NCI-H1694 (cell line): Measurements from ENCODE around the gene SAP130.

Experiments used
- DNase-seq: peaks from one replicate; lab custom pipeline; 2025; lab: John Stamatoyannopoulos, UW

Gene SAP130

GRCh38 chr2:128027801-128028667 is at the start of gene SAP130:
SAP130 (minus strand) TSS chr2:128028059; CDS start chr2:128026292, 1,767 bp downstream.
- peak; percentile 73 for DNase-seq

GRCh38 chr2:128076461-128077106 is 48.7 kb upstream of the SAP130 start:
- DNase-seq: no peak

DNA sequence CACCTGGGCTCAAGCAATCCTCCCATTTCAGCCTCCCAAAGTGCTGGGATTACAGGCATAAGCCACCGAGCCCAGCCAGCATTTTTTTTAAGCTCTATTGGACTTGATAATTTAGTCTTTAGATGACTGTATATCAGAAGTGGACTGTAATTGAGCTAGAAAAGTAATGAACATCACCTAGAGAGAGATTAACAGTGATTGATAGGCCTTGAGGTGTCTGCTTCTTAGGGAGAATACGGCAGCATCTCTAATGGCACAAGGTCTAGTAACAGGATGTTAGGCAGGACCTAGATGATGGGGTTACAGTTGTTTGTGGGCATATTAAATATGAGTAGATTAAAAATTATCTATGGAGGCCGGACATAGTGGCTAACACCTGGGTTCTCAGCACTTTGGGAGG is 45.4 kb upstream of the SAP130 start:
- DNase-seq: no peak

DNA sequence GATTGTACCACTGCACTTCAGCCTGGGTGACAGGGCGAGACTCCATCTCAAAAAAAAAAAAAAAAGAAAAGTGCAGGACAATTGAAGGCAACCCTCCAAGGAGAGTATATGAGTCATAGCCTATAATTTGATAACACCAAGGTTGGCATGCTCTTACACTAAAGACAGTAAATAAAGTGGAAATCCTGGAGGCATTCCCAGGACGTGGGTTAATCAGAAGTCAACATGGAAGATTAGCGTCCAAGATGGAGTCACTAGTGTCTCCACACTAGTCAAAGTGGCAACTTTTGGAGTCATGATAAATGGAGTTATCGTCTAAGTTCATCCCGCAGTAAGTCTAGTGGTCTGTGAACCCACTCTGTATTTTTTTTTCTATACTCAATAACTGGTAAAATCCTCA is 41.9 kb upstream of the SAP130 start:
- DNase-seq: no peak

DNA sequence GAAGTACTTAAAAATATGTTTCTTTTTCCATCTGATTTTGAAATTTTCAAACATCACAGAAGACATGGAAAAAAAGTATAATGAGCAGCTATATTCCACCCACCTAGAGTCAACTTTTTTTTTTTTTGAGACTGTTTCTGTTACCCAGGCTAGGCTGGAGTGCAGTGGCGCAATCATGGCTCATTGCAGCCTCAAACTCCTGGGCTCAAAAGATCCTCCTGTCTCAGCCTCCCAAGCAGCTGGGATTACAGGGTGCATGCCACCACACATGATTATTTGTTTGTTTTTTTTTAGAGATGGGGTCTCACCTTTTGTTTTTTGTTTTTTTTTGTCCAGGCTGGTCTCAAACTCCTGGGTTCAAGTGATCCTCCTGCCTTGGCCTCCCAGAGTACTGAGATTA is 36.5 kb upstream of the SAP130 start:
- DNase-seq: no peak

- no peak for DNase-seq
Measured at GRCh38 chr2:128062571-128062970, 34.7 kb upstream of the SAP130 start.

DNA sequence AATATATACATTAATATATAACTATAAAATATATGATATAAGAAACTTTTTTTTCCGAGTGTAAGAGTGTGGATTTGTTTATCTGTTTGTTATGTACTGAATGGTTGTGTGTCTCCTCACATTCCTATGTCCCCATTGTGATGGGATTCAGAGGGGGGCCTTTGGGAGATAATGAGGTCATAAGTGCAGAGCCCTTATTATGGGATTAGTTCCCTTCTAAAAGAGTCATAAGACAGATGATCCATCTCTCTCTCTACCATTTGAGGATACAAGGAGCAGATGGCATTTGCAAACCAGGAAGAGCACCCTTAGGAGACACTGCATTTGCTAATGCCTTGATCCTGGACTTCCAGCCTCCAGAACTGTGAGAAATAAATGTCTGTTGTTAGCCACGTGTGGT is 30.3 kb upstream of the SAP130 start:
- no peak for DNase-seq

DNA sequence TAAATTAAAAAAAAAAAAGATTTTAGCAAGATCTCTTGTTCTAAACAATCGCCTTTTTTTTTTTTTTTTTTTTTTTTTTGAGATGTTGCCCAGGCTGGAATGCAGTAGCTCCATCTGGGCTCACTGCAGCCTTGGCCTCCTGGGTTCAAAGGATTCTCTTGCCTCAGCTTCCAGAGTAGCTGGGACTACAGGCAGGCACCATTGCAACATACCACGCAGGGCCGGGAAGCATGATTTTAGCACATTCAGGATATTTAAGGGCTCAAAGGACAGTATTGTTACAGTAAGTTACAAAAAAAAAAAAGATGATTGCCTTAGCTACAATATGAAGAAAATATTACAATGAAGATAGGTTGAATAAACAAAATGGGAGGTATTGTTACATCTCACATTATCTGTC is 29.5 kb upstream of the SAP130 start:
- DNase-seq: no peak

- no peak for DNase-seq
Measured at GRCh38 chr2:128054104-128054885, 26.4 kb upstream of the SAP130 start.

DNA sequence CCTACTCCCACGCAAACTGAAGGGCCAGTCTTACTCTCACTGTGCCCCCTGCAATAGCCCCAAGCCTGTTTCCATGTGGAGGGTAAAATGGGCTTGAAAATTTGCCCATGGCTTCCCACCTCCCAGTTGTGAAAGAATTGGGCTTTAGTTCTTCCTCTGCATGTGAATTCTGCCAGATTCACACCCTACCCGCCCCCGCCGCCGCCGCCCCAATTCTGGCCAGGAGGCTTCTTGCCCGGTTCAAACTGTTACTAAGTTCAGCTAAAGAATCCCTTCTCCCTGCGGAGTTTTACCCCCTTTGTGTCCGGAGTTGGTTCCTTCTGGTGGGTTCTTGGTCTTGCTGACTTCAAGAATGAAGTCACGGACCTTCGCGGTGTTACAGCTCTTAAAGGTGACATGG is 25.5 kb upstream of the SAP130 start:
- DNase-seq: no peak

GRCh38 chr2:128043041-128043440 is 15.2 kb upstream of the SAP130 start:
- no peak for DNase-seq

- no peak for DNase-seq
Measured at GRCh38 chr2:128041561-128041960, 13.7 kb upstream of the SAP130 start.

- DNase-seq: no peak
Measured at GRCh38 chr2:128040166-128040771, 12.4 kb upstream of the SAP130 start.

DNA sequence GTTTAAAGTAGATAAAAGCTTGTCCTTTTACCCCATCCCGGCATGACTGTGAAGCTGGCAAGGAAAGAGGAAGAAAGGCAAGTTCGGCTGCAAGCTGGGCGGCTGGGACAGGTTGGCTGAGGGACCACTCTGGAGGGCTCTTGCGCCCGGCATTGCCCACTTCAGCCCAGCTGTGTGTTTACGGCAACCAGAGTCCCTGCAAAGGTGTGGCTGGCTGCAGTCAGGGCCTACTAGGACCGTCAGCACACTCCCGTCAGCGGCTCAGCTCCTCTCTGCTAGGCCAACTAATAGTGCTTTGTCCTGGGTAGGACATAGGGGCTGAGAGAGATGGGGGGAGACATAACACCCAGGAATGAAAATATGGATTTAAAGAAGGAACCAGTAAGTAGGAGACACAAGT is 11.7 kb upstream of the SAP130 start:
- DNase-seq: no peak

GRCh38 chr2:128038411-128038810 is 10.6 kb upstream of the SAP130 start:
- DNase-seq: no peak

DNA sequence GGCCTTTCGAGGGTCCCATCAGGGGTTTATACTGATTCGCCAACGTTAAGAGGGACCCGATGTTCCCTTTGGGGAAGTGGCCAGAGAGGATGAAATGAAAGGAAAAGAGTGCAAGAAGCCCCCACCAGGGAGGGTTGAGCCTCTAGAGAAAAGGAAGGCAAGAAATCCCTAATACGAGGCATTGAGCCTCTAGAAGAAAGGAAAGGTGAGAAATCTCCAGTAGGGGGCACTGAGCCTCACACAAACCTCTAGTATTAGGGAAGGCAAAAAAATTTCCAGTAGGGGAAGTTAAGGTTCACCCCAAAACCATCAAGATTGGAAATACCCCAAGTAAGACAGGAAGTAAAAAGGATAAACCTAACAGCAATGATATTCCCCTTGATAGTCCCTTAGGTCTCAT is 9.8 kb upstream of the SAP130 start:
- no peak for DNase-seq

DNA sequence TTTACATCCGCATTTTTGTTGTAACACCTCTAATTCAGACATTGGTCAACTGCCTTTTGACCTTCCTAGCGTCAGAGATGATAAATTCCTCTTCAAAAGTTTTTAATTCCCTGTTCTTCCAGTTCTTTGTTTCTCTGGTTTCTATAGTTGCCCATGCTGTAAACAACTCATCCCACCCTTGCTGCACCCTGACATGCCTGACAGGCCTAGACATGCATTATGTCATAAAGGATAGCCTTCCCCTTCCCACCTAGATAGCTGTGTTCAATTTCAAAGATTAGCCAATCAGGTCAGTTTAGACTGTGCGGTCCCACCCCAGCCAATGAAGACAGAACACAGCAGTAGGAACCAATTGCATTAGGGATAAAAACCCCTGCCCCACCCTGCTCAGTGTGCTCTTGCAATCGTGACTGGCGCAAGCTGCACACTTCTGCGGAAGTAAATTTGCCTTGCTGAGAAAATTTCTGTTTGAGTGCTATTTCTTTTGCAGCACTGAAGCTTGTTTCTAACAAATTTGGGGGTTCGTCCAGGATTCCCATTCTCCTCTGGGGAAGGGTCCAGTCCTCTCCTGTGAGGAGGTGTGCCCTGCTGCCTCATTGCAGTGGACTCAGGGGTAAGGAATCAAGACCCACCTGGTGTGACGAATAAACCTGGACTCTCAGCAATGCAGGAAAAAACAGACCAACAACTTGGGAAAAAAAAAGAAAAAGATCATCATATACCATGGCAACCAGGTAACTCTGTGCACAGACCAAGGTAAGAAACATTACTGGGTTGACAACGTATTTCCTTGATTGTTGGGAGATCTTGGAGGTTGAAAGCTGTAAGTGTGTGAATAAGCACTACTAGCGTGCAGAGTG is 9.1 kb upstream of the SAP130 start:
- DNase-seq: no peak

DNA sequence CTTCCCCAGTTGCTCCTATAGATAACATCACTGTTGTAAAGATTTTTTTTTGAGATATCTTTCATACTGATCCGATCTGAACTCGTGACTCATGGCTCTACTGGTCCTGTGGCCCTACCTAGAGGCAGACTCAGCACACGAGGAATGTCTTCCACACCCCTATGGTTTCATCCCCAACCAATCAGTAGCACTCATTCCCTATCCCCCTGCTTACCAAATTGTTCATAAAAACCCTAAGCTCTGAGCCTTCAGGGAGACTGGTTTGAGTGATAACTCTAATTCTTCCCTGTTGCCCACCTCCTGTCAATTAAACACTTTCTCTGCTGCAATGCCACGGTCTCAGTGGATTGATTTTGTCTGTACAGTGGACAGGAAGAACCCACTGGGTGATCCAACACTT is 4.2 kb upstream of the SAP130 start:
- no peak for DNase-seq

DNA sequence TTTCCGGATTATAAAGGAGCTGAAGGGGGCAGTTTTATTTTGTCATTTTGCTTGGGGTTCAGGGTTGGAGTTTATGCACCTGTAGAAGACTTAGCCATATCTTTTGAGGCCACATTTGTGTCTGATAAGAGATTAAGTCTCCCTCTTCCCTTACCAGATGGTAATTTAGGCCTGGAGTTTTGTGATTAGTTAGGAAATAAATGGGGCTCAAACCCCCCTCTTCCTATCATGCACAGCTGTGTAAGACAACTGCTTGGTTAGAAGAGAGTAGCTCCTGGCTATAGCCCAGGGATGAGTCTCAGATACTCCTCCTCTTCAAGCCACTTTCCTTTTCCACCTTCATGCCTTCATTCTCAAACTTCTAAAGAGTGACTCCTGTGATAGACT is 802 bp upstream of the SAP130 start:
- DNase-seq: no peak

GRCh38 chr2:128027278-128027800 is 520 bp downstream of the SAP130 start:
- DNase-seq: peak; percentile 92
